ENCODE results near the gene MYO1D. TPM values are rescaled to one million over a fixed set of nuclear protein-coding genes. Genes with fewer than 3 reads are reported as not detected.

MYO1D gene
- total and polyA plus RNA-seq, 2 donors (not counting 1 experiment from before 2014, with no cell fraction given): 5.4 to 26.7 TPM

GRCh38 chr17:32575852-32576251, 301.1 kb downstream of the MYO1D start:
- Histone ChIP-seq H3K9ac (ENCODE audit: low read length) (no peak overlapping the region), H3K4me1 (ENCODE audit: control insufficient read depth in 2 of 2, insufficient read depth in 2 of 2, low read length in 2 of 2) (peaks cover 6 to 9% of the 10 kb centered on the region in 2 donors), H3K4me3 (ENCODE audit: control extremely low read depth in 1 of 5, extremely low read depth in 1 of 5, insufficient read depth in 1 of 5, low read depth in 2 of 5, low read length in 4 of 5) (no peak overlapping the region), H3K79me2 (ENCODE audit: control insufficient read depth, insufficient read depth, low read length) (no peaks in the 10 kb centered on the region), H3K4me2 (replicated peaks; ENCODE audit: low read depth, low read length, poor library complexity, severe bottlenecking) (no peak overlapping the region), H4K20me1 (ENCODE audit: control insufficient read depth, insufficient read depth, low read length, poor library complexity, severe bottlenecking) (no peaks in the 10 kb centered on the region), H3K36me3 (replicated peaks in 1 of 2; ENCODE audit: control extremely low read depth in 1 of 2, control insufficient read depth in 1 of 2, extremely low read depth in 1 of 2, insufficient read depth in 2 of 2, low read length in 1 of 2) (no peaks in the 10 kb centered on the region), H2AFZ (ENCODE audit: insufficient read depth, low read depth, low read length, poor library complexity, severe bottlenecking) (no peak overlapping the region), H3K27ac (ENCODE audit: low read length in 2 of 2) (no peak overlapping the region), H3K27me3 (replicated peaks in 1 of 4; ENCODE audit: control extremely low read depth in 1 of 4, control insufficient read depth in 3 of 4, insufficient read depth in 4 of 4, low read length in 3 of 4) (no peaks in the 10 kb centered on the region), H3K9me3 (ENCODE audit: control extremely low read depth in 1 of 3, control insufficient read depth in 2 of 3, insufficient read depth in 1 of 3, low read length in 2 of 3) (peaks cover 0 to 3% (median 1%) of the 10 kb centered on the region in 3 donors)
- ChIA-PET POLR2A (no interaction called here), CTCF (interaction anchor here (1.4 kb wide), 1 partner anchor 92 kb away, joined by 3 read pairs; no protein-coding TSS in a partner anchor)
- DNase-seq (no peak), ATAC-seq (ENCODE audit: low read depth) (no peak)
- no peak overlapping the region for H3K27ac Mint-ChIP-seq
- intact Hi-C loops (cut with micrococcal nuclease): no loop called here
- peaks cover 7% of the 10 kb centered on the region for H3K4me1 Mint-ChIP-seq
- no peak overlapping the region for H3K4me3 Mint-ChIP-seq
- no peak for TF ChIP-seq EZH2 (IDR thresholded peaks at IDR 0.05; ENCODE audit: borderline replicate concordance, insufficient read depth, low read depth, low read length, poor library complexity, severe bottlenecking)
- TF ChIP-seq CTCF (IDR thresholded peaks at IDR 0.05): no peak
- no peaks in the 10 kb centered on the region for H3K27me3 Mint-ChIP-seq
- peaks cover 3% of the 10 kb centered on the region for H3K9me3 Mint-ChIP-seq (ENCODE audit: insufficient read depth)

DNA sequence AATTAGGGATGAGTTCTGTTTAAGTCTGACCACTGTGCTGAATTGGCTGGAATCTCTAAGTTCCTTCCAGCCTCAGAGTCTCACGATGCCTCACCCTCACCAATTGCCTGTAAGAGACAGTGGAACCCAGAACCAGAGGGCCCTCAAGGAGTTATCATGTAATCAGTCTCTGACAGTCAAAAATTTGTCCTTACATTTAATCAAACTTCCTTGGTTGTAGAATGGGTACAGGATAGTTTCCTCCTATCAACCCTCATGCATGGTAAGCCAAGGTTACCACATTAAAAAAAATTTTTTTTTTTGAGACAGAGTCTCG, 306.9 kb downstream of the MYO1D start:
- H3K27me3 Mint-ChIP-seq: no peaks in the 10 kb centered on the region
- POLR2A ChIA-PET: no interaction called here
- Histone ChIP-seq H3K27me3 (replicated peaks in 1 of 4; ENCODE audit: control extremely low read depth in 1 of 4, control insufficient read depth in 3 of 4, insufficient read depth in 4 of 4, low read length in 3 of 4) (no peaks in the 10 kb centered on the region), H3K4me2 (replicated peaks; ENCODE audit: low read depth, low read length, poor library complexity, severe bottlenecking) (no peak overlapping the region), H3K79me2 (ENCODE audit: control insufficient read depth, insufficient read depth, low read length) (no peaks in the 10 kb centered on the region), H3K9ac (ENCODE audit: low read length) (no peak overlapping the region), H3K27ac (ENCODE audit: low read length in 2 of 2) (no peak overlapping the region), H2AFZ (ENCODE audit: insufficient read depth, low read depth, low read length, poor library complexity, severe bottlenecking) (no peak overlapping the region), H3K36me3 (replicated peaks in 1 of 2; ENCODE audit: control extremely low read depth in 1 of 2, control insufficient read depth in 1 of 2, extremely low read depth in 1 of 2, insufficient read depth in 2 of 2, low read length in 1 of 2) (no peaks in the 10 kb centered on the region), H4K20me1 (ENCODE audit: control insufficient read depth, insufficient read depth, low read length, poor library complexity, severe bottlenecking) (no peaks in the 10 kb centered on the region), H3K9me3 (ENCODE audit: control extremely low read depth in 1 of 3, control insufficient read depth in 2 of 3, insufficient read depth in 1 of 3, low read length in 2 of 3) (no peaks in the 10 kb centered on the region), H3K4me3 (ENCODE audit: control extremely low read depth in 1 of 5, extremely low read depth in 1 of 5, insufficient read depth in 1 of 5, low read depth in 2 of 5, low read length in 4 of 5) (no peak overlapping the region), H3K4me1 (ENCODE audit: control insufficient read depth in 2 of 2, insufficient read depth in 2 of 2, low read length in 2 of 2) (peaks cover 14 to 16% of the 10 kb centered on the region in 2 donors)
- peaks cover 17% of the 10 kb centered on the region for H3K4me1 Mint-ChIP-seq
- H3K9me3 Mint-ChIP-seq (ENCODE audit: insufficient read depth): no peaks in the 10 kb centered on the region
- TF ChIP-seq CTCF (IDR thresholded peaks at IDR 0.05): no peak
- no peak for TF ChIP-seq EZH2 (IDR thresholded peaks at IDR 0.05; ENCODE audit: borderline replicate concordance, insufficient read depth, low read depth, low read length, poor library complexity, severe bottlenecking)
- no peak overlapping the region for H3K4me3 Mint-ChIP-seq
- no peak overlapping the region for H3K27ac Mint-ChIP-seq
- intact Hi-C loops (cut with micrococcal nuclease): loop anchor here (5.0 kb wide), 1 partner anchor 38 kb away; no protein-coding TSS in a partner anchor
- CTCF ChIA-PET: no interaction called here
- 100% methylated on average over 1 of the region's 2 CpGs for WGBS (ENCODE audit: insufficient coverage)
- no peak for ATAC-seq (ENCODE audit: low read depth)
- no peak for DNase-seq
